HG03378 (cell line): ENCODE data around the gene RASSF5.

Source experiments
- ATAC-seq: cut with Tn5 transposase; IDR thresholded peaks from one replicate; pipeline ENCODE4 v1.9.1; 2021; ENCODE audit warnings: mild to moderate bottlenecking, moderate library complexity; ENCODE audit not compliant: unreplicated experiment

Gene RASSF5

GRCh38 chr1:206496131-206496793 lies 11.1 kb upstream of the RASSF5 start:
- ATAC-seq: peak; percentile 44

GRCh38 chr1:206497363-206497762 lies 10.0 kb upstream of the RASSF5 start:
- ATAC-seq: no peak

GRCh38 chr1:206497774-206498173 lies 9.6 kb upstream of the RASSF5 start:
- ATAC-seq: no peak

GRCh38 chr1:206498685-206499084 lies 8.6 kb upstream of the RASSF5 start:
- ATAC-seq: no peak

- ATAC-seq: no peak
These were observed 7.3 kb upstream of the RASSF5 start for GRCh38 chr1:206500046-206500445.

GRCh38 chr1:206501881-206502280 lies 5.5 kb upstream of the RASSF5 start:
- no peak for ATAC-seq

- no peak for ATAC-seq
These were observed 4.9 kb upstream of the RASSF5 start for GRCh38 chr1:206502403-206502802.

- no peak for ATAC-seq
These were observed 4.5 kb upstream of the RASSF5 start for GRCh38 chr1:206502812-206503211.

- ATAC-seq: peak; percentile 83
These were observed 3.6 kb upstream of the RASSF5 start for GRCh38 chr1:206503591-206504362.

GRCh38 chr1:206504363-206504713 lies 3.0 kb upstream of the RASSF5 start:
- ATAC-seq: no peak

- ATAC-seq: no peak
These were observed 1.5 kb upstream of the RASSF5 start for GRCh38 chr1:206505702-206506355.

GRCh38 chr1:206506405-206507283 lies 687 bp upstream of the RASSF5 start:
- ATAC-seq: no peak

GRCh38 chr1:206508130-206508889 lies 979 bp downstream of the RASSF5 start:
- no peak for ATAC-seq

- no peak for ATAC-seq
These were observed 1.6 kb downstream of the RASSF5 start for GRCh38 chr1:206508956-206509355.

- ATAC-seq: no peak
These were observed 2.4 kb downstream of the RASSF5 start for GRCh38 chr1:206509612-206510257.

- ATAC-seq: no peak
These were observed 3.0 kb downstream of the RASSF5 start for GRCh38 chr1:206510371-206510770.

- ATAC-seq: no peak
These were observed 4.2 kb downstream of the RASSF5 start for GRCh38 chr1:206511362-206512057.

- no peak for ATAC-seq
These were observed 4.9 kb downstream of the RASSF5 start for GRCh38 chr1:206512058-206512850.

GRCh38 chr1:206512851-206513180 lies 5.5 kb downstream of the RASSF5 start:
- no peak for ATAC-seq
